ENCODE measurements around the gene ATXN7L1. TPM values are rescaled to one million over a fixed set of nuclear protein-coding genes. Genes with fewer than 3 reads are reported as not detected.
"Not testable (repeated sequence)": the region's sequence is repeated elsewhere in the genome, so short reads cannot be mapped to it uniquely, and the experiment has no call there.

The ATXN7L1 gene
- total RNA-seq, 4 donors from 2014 or later: 5.9 to 21.2 (median 7.7) TPM

DNA sequence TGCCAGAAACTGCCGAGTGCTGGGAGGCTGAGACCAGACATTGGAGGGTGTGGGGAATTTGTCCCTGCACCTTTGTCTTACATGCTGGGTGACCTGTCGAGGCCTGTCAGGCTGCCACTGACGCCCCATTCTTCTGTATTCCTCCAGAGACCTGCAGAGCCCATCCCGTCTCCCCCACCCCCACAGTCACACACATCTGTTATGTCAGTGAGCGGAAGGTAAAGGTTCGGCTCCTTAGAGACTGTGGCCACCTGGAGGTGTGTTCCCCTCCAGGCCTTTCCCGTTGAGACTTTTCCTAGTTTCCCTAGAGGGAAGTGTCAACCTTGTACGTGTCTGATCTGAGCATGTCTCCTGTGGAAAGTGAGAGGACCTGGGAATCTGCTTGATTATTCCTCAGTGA lies 84.5 kb downstream of the ATXN7L1 start:
- WGBS, 2 donors (ENCODE audit: low coverage in 1 of 2): 90% methylated on average over 4 of the region's 8 CpGs; no CpG with 5 or more reads in 1 of the 2 donors
- no peak overlapping the region for H3K4me3 ChIP-seq
- no peaks in the 10 kb centered on the region for H3K9me3 ChIP-seq
- peaks cover 3 to 29% (median 5%) of the 10 kb centered on the region in 3 donors for H3K4me1 ChIP-seq
- no peak overlapping the region for H3K27ac ChIP-seq
- no peak for ATAC-seq
- H3K27me3 ChIP-seq: no peaks in the 10 kb centered on the region
- H3K36me3 ChIP-seq: peaks cover 0 to 19% of the 10 kb centered on the region in 2 donors
- TF ChIP-seq POLR2A (IDR thresholded peaks at IDR 0.05) (no peak), POLR2AphosphoS5 (IDR thresholded peaks at IDR 0.05) (no peak), EP300 (IDR thresholded peaks at IDR 0.05) (no peak)
- TF ChIP-seq, protein P1, sequence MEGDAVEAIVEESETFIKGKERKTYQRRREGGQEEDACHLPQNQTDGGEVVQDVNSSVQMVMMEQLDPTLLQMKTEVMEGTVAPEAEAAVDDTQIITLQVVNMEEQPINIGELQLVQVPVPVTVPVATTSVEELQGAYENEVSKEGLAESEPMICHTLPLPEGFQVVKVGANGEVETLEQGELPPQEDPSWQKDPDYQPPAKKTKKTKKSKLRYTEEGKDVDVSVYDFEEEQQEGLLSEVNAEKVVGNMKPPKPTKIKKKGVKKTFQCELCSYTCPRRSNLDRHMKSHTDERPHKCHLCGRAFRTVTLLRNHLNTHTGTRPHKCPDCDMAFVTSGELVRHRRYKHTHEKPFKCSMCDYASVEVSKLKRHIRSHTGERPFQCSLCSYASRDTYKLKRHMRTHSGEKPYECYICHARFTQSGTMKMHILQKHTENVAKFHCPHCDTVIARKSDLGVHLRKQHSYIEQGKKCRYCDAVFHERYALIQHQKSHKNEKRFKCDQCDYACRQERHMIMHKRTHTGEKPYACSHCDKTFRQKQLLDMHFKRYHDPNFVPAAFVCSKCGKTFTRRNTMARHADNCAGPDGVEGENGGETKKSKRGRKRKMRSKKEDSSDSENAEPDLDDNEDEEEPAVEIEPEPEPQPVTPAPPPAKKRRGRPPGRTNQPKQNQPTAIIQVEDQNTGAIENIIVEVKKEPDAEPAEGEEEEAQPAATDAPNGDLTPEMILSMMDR (IDR thresholded peaks at IDR 0.05): no peak

DNA sequence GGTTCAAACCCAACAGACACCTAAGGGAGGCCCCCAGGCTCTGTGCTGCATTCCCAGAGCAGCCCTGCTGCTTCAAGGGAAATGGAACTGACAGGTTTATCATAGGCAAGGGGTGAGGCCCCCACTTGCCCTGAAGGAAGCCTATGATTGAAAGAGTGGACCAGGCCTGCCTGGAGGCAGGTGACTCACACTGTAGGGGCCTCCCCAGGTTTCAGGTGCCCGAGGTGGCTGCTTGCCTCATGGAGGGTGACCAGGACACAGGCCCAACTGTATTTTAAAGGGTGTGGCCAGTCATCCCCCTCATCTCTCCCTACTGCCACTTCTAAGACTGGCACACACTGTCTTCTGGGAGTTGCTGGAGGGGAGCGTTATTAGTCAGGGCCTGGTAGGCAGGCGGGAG lies 85.4 kb downstream of the ATXN7L1 start:
- TF ChIP-seq POLR2AphosphoS5 (IDR thresholded peaks at IDR 0.05) (no peak), POLR2A (IDR thresholded peaks at IDR 0.05) (no peak), EP300 (IDR thresholded peaks at IDR 0.05) (no peak)
- TF ChIP-seq, protein P1 (IDR thresholded peaks at IDR 0.05): no peak

DNA sequence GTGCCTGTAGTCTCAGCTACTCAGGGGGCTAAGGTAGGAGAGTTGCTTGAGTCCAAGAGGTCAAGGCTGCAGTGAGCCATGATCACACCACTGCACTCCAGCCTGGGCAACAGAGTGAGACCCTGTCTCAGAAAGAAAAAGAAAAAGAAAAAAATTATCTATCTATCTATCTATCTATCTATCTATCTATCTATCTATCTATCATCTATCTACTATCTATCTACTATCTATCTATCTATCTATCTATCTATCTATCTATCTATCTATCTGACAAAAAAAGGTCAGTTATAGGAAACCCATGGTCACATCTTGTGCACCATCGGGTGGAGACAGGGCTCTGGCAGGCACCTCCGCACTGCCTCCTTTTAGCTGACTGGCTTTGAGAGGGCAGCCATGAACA lies 85.9 kb downstream of the ATXN7L1 start:
- not testable (repeated sequence) for H3K27ac ChIP-seq, H3K27me3 ChIP-seq, ATAC-seq, H3K9me3 ChIP-seq, H3K4me3 ChIP-seq
- Histone ChIP-seq H3K4me1 (peaks cover 3 to 15% (median 5%) of the 10 kb centered on the region in 3 donors), H3K36me3 (peaks cover 0 to 26% of the 10 kb centered on the region in 2 donors)
- WGBS, 2 donors (ENCODE audit: low coverage in 1 of 2): 80 to 100% methylated on average over 1 to 2 of the region's 2 CpGs

More for the DNA sequence above, 85.4 kb downstream of the ATXN7L1 start:
- Histone ChIP-seq H3K27ac (no peak overlapping the region), H3K4me1 (peaks cover 3 to 20% (median 5%) of the 10 kb centered on the region in 3 donors), H3K36me3 (peaks cover 0 to 25% of the 10 kb centered on the region in 2 donors), H3K4me3 (no peak overlapping the region), H3K27me3 (no peaks in the 10 kb centered on the region), H3K9me3 (no peaks in the 10 kb centered on the region)
- ATAC-seq: no peak
- WGBS, 2 donors (ENCODE audit: low coverage in 1 of 2): no CpG with 5 or more reads among the region's 3 CpGs

DNA sequence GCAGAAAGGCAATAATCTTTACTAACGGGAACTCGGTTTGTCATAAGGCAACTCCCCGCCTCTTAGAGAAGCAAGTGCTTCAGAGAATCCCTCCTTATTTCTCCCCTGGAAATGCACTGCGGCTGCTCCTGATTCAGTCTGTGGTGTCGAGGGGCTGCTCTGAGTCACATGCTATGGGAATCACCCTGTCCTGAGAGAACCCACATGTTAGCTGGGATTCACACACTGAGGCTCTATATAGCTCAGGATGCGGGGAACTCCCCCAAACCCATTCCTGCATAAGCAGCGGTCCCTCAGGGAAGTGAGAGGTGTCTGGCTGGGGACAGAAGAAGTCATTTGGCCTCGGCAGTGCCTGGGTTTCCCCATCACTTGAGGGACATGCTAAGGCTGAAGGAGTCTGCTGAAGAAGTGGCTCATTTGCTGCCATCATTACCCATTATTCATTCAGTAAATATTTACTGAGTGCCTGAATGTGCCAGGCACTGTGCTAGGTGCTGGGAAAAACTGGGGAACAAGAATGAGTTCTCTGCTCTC lies 87.5 kb downstream of the ATXN7L1 start:
- Histone ChIP-seq H3K27me3 (no peaks in the 10 kb centered on the region), H3K36me3 (peaks cover 0 to 26% of the 10 kb centered on the region in 2 donors), H3K9me3 (no peaks in the 10 kb centered on the region), H3K27ac (no peak overlapping the region), H3K4me3 (no peak overlapping the region), H3K4me1 (no peaks in the 10 kb centered on the region)
- TF ChIP-seq POLR2AphosphoS5 (IDR thresholded peaks at IDR 0.05) (no peak), POLR2A (IDR thresholded peaks at IDR 0.05) (no peak), EP300 (IDR thresholded peaks at IDR 0.05) (no peak)
- TF ChIP-seq, protein P1 (IDR thresholded peaks at IDR 0.05): no peak
- 90 to 100% methylated on average over 3 to 4 of the region's 8 CpGs for WGBS, 2 donors (ENCODE audit: low coverage in 1 of 2)
- ATAC-seq: no peak

DNA sequence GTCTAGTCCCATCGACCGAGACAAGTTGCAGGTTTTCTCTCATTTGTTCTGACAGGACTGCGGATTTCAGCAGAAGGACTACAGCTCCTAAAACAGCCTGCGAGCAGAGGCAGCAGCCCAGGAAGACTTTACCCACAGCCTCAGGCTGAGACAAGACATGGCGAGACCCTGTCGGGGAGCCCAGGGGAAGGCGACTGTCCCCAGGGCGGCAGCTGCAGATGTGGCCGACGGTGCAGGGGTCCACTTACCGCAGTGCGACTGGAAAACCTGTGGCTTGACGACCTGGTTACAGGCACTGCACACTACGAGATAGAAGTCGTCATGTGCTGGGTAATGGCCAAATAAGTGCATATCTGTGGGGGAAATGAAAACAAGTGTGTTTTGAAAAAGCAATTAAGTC lies 88.0 kb downstream of the ATXN7L1 start:
- Histone ChIP-seq H3K4me1 (no peaks in the 10 kb centered on the region), H3K9me3 (no peaks in the 10 kb centered on the region), H3K27ac (no peak overlapping the region), H3K27me3 (no peaks in the 10 kb centered on the region), H3K4me3 (no peak overlapping the region), H3K36me3 (peaks cover 0 to 26% of the 10 kb centered on the region in 2 donors)
- ATAC-seq: no peak
- TF ChIP-seq POLR2A (IDR thresholded peaks at IDR 0.05) (no peak), POLR2AphosphoS5 (IDR thresholded peaks at IDR 0.05) (no peak), EP300 (IDR thresholded peaks at IDR 0.05) (no peak)
- TF ChIP-seq, protein P1 (IDR thresholded peaks at IDR 0.05): no peak
- WGBS, 2 donors (ENCODE audit: low coverage in 1 of 2): 89% methylated on average over 9 of the region's 15 CpGs; no CpG with 5 or more reads in 1 of the 2 donors

Measured in gastroesophageal sphincter (tissue), 4 donors.